Stimulated activated CD4-positive, alpha-beta T cell treated with anti-CD3 and anti-CD28 coated beads, Interleukin-4, amount 100 ng/mL, for 24 hours (primary cell): ENCODE data around the gene LHFPL2.

Experiments used
- DNase-seq: peaks from one replicate; pipeline ENCODE4 v3.0.0-alpha.2; 2020

Gene LHFPL2

DNA sequence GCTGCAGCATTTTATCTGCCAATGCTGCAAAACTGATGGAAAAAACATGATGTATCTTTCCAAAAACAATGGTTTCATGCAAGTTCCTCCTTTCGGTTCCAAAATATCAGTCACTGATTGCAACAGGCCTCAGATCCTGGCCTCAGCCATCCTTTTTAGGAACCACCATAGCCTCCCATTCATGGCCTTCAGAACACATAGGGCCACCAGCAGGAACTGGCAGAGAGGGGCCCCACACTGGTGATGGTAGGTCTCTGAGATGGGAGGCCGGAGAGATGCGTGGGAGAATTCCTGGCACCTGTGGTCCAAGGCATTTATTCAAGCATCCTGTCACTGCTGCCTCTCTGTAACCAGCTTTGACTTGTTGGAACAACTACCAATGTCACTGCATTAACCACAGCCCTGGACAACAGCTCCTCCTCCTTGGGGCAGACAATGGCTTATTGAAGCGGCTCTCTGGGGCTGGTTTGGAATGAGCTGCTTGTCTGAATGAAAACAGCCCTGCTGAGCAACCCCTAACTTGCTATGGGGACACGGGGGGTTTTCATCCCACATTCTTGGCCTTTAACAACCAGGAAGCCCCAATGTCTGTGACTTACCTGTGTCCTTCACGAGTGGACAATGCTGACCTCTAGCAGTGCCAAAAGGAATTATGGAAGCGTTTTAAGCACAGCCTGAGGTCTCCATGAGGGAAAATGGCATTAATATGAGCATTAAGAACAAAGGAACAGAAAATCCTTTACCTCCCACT lies 108.1 kb downstream of the LHFPL2 start:
- DNase-seq = no peak

DNA sequence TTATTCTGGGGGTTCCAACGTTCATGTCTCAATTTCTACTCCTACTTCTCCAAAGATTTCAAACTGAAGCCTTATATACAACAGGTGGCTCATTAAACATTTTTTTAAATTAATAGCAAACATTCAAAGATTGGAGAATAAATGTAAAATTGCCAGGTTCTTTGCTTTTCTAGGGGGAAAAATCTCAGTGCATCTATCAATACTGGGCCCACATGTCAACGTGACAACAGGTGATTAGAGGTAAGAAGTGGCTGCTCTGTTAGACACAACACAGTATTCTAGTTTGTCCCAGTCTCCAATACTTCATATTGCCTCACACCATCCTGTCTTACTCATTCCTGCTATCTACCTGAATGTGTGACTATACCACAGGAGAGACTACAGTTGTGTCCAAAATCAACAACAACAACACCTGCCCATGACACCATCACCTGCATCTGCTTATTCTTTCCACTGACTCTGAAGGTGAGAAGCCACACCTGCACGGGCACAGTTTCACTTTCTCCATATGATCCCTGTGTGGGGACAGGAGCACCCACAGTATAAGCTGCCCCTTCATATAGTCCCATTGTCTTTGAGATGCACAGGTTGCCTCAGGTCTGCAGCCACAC lies 110.2 kb downstream of the LHFPL2 start:
- no peak for DNase-seq

DNA sequence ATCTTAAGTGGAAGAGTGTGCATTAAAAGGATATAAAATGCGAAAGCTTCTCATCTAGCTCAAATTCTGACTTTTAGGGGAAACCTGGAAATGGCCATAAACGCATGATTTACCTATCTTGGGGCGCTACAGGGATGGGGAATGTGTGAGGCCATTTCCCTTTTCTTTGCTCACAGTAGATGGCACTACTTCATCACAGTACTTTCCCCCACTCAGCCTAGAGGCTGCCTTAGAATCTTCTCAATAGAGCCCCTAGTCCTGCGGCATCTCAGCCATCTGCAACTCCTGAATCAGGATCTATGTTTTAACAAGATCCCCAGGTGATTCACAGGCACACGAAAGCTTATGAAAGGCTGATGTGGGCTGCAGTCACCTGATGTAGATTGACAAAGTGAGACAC lies 110.8 kb downstream of the LHFPL2 start:
- no peak for DNase-seq

DNA sequence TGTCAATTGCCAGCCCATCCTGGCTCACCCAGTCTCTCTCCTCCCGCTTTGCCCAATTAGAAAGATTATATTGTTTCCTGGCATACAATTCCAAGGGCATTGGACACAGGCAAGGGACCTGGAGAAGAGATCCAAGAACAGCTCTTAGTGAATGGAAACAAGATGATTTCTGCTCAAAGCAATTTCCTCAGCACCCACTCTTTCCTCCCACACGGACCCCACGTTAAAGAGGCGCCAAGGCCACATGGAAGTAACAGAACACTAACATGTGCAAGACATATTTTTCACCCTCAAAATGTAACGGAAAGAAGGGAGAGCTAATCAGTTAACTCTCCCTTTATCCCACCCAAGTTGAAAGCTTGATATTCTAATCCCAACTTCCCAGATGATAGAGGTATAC lies 111.2 kb downstream of the LHFPL2 start:
- DNase-seq = no peak

DNA sequence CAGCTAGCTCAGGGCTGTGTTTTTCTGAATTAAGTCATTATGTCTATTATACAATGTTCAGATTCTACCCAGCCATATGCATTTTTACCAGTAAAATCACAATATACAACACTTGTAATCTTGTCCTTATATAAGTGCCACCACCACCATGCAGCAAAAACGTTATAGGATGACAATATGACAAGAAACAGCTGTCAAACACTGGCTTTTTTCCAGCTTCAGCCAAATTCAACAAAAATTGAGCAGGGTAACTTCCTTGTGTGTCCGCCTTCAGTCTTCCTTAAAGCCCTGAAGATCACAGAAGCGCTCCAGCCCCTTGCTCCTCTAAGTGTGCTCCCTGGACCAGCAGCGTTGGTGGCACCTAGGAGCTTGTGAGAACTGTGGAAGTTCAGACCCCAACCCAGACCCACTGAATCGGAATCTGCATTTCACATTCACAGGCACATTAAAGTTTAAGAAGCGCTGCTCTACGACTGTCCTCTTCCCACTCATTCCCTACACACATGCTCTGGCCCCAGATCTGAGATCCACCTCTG lies 111.8 kb downstream of the LHFPL2 start:
- DNase-seq = no peak

DNA sequence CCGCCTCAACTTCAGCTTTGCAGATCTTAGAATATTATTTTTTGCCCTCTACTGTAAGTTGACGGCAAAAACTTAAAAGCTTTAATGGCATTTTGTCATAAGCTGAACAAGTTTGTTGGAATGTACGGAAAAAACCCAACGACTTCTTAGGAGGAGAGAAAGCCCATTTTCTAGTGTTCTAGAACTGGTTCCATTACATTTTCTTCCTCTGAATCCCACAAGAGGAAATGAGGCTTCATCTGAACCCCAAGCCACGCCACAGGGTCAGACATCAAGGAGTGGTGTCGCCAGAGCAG lies 113.7 kb downstream of the LHFPL2 start:
- no peak for DNase-seq

DNA sequence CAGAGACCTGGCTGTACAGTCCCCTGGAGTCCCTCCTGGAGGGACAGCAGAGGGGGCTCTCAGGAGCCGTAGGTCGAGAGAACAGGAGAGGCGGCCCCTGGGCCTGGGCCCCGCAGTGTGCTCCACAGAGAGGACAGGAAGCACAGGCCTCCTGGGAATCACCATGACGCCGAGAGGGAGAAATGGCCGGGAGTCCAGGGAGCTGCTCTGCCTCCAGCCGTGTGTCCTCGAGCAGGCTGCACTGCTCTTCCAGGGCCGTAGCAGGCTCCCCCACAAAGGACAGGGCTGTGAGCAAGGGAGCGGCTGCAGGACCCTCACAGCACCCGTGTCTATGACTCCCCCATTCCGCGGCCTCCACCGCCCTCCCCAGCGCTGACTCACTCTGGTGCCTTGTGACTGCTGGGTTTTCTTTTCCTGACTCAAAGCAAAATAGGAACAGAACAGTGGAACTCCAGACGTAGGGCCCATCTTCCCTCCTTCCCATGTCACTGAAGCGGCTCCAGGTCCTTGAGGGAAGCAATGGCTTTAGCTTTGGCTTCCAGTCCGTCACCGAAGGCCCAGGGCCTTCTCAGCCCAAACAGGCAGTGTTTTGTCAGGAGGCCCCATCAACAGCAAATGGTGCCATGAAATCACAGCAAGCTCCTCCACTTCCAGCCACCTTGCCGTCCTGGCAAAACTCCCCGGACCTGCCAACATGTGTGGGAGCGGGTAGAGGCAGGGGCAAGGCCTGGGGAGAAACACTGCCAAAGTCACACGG lies 114.2 kb downstream of the LHFPL2 start:
- no peak for DNase-seq

DNA sequence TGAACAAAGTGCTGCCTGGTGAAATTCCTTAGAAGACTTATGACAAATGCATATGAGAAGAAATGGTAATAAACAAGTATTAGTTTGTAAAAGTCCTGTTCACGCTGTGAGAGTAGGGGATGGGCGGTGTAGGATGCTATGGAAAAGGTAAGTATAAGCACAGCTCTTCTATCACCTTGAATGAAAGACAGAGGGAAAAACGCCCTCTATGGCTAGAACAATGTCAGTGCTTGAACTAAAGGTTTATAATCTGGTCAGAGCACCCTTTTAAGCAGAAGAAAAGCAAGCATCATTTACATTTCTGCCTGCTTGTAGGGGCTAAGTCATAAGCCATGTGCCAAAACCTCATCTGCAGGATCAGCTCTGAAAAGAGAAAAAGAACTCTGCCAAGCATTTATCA lies 115.2 kb downstream of the LHFPL2 start:
- no peak for DNase-seq

DNA sequence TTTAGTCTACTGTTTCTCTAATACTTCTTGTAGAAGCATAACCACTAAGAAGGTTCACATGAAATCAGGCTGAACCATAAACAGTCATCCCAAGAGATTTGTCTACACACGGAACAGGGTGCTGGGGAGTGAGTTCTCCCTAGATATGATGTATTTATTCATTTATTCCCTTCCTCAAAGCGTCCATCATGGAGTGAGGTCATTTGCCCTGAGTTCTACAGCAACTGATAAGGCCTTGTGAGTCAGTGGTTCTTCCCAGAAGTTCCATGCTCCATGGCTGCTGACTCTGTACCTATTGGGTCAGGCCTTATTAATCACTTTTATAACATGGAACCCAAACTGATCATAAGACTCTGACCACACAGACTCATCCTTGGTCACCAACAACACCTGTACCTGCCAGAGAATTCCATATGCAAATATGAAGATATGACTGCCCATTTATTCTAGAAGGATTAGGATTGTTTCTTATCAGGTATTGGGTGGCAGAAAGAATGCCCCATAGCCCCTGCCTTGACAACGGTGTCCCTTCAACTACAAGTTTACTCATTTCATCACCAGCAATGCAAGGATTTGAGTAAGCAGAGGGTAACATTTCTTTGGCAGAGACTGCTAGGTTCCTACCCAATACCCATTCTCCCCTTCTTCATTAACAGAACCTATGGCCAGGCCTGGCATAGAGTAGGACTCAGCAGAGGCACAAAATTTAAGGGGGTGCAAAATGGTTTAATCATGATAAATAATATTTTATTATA lies 118.1 kb downstream of the LHFPL2 start:
- DNase-seq = no peak

DNA sequence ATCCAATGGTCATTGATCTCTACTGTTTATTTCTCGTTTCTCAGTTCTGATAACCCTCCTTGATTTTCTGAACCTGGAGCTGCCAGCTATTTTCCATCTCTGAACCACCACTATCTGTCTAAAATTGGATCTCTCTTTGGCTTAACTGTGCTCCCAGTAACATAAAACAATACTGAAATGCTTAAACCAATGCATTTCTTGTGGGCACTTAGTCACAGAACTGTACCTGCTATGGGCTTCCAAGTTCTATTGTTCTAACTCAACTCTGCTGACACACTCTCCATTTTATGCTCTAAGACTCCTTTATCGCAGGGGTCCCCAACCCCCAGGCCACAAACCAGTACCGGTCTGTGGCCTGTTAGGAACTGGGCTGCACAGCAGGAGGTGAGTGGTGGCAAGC lies 120.6 kb downstream of the LHFPL2 start:
- no peak for DNase-seq

DNA sequence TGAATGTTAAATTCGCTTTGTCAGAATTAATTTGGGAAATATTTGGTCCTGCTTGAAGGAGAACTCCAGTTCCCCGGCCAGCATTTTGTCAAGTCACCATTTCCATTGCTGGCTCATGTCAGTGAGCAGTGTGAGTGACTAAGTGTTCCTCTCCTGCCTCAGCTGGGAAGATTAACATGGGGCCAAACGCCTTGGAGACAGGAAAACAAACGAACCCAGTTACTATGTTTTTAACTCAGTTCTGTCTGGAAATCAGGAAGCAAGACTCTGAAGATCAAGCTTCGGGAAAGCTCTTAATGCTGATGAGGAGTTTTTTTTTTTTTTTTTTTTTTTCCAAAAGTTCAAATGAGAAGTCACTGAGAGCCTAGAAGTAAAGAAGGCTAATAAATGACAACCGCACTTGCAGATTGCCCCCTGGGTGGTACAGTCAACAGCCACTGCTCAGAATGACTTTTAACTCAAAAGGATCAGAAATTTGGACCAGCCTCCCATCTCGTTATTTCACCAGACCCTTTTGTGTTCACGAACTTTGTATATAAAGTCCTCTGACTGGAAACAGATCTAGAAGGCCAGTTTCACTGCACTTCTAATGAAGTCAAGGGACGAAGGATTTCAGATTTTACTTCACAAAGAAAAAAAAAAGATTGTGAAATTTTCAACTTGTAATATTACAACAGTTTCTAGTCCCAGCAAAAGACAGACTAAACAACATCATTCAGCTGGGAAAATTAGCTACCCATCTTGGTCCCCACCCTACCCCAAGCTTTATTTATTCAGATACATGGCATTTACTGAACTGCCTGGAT lies 121.3 kb downstream of the LHFPL2 start:
- DNase-seq = no peak

DNA sequence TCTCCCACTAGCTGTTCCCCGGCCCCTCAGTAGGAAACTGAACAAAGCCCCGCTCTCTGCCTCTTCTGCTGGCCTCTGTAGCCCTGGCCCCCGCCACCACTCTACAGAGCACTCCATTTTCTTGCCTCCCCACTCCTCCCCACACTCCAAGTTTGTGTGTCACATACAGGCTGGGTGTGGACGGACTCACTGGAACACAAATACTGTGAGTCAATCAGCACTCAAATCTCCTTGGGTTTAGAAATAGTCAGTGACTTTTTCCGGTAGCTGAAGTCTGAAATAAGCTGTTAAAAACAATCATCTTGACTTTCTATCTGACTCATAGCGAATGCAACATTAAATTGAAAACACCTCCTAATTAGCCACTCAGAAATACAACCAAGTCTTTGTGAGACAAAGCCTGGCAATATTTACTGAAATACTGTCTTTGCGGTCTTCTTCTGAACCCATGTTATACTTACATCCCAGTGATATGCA lies 122.5 kb downstream of the LHFPL2 start:
- no peak for DNase-seq

DNA sequence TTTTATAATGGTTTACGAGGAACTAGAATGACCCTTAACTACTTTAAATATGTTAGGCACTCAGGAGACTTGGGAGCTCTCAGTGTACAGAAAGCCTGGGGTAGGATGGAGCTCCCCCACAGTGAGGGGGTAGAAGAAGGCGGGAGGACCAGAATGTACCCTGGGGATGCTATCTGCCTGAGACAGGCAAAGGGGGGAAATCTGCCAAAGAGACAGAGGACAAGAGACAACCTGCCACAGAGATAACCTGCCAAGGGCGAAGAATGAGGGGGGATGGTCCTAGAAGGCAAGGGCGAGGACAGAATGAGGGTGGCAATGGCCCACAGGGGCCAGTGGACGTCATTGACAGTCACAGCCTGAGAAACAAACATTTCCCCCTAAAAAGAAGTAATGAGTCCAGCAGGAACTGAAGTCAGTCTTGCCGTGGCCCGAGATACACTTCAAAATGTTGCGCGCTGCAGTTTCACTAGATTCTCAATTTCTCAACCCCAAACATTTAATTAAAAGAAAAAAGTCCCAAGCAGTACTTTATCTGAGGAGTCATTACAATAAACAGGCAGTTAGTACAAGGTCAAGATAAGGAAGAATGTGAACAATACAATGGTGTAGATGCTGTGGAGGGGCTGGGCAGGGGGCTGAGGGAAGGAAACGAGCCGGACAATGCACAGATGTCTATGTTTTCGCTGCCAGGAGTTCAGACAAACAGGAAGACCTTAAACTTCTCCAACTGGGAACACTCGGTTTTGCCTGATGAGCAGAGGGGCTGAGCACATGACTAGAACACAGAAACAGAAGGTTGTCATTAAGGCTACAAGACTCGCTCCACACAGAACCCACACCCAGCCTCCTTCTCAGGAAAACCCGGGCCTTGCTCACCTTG lies 125.0 kb downstream of the LHFPL2 start:
- DNase-seq = no peak

DNA sequence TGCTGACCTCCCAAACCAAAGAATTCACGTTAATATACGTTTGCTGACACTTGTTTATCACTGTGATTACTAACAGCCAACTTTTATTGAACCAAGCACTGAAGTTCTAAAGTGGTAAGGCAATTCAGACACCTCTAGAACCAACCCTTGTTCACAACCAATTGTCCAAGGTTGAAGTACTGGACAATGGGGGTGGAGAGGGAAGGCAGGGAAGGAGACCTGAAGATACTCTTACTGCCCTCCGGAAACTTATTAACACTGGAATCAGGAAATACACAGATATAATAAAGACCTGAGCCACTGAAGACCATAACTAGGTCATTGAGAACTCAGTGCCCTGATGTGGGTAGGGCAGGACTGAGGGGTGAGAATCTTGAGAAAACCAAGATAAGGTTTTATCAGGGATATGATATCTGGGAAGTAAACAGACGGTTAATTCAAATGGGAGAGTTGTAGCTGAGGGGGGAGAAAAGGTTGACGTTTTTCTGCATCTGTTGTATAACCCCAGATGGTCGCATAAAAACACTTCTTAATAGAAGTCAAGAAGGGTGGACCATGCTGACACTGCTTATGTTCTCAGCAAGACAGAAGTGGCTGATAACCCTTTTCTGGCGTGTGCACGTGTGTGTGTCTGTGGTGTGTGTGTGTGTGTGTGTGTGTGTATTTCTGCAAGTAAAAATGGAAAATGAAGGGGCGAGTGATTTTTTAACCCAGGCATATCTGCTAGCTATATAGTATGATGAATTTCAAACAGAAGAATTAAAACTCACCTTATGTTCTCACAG lies 125.9 kb downstream of the LHFPL2 start:
- no peak for DNase-seq

DNA sequence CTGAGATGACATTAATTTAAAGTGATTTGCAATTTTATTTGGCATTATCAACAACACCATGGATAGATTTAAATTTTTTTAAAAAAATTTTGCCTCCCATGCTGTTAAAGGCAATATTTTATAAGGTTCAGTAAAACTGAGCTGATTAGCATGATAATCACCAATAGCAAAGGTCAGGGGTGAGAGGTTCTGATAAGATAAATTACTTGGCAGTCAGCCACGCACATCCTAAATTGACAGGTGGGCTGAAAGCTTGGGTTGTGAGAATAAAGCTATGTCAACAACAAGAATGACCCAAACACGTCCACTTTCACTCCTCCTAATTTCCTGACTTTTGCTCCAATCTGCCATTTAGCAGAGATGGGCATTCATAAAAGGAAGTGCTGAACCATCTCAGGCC lies 127.1 kb downstream of the LHFPL2 start:
- no peak for DNase-seq

DNA sequence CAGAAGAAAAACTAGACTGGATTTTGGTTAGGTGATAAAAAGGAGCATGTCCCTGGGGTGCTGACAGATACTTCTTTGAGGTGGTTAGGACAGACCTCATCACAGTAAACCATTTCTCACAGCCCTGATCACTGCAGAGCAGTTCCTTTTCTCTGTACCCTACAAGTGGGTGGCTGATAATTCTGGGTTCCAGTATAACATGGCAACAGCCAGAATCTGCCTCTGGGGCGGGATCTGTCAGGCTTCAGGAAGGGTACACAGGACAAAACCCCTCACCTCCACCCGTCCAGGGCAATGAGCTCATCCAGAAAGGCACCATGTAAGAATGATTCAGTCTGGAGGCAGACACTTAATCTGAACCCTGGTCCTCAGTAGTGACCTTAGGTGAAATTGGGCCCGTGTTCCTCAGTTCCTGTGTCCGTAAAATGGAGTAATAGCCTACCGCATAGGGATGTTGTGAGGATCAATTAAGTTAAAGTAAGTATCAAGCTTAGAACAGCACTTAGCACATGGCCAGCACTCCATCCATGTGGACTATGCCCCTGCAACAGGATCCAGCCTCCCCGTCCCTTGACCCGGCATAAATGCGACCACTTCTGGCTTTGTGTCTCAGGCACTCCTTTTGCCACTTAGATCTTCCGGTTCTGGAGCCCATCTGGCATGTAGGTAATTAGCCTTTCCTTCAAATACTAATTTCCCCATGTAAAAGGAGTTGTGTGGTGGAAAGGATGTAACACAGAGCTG lies 129.2 kb downstream of the LHFPL2 start:
- DNase-seq = no peak

DNA sequence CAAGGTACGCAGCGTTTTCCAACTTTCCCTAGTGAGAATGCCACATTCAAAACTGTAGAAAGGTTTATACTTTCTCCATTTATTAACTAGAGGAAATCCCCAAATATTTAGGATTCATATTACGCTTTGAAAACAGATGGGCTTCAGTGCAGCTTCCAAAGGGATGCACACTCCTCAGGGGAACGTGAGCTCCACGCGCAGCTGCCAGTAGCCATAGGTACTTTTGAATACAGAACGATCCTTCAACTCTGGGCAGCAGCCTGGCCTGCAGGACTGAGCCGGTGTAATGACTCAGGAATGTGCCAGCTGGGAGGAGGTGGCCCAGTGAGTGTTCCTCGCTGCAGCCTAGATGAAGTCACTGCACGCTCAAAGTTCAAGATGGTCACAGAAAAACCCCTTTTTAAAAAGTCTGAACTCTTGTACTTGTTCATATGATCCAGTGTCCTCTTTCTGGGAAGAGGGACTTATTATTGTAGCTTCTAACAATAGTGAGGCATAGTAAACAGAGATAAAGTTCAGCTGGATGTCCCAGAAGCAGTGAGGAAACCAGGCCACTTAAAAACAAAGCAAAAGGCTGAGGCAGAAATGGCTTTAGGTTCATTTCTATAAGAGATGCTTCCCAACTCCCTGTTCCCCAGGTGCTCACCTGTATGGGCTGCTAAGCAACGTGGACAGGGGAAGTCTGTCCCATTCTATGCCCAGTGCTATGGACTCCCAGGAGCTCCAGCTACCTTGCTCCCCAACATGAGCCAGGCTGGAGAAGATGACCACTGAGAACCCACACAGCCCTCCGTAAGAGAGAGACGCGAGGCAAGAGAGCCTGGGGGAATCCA lies 130.0 kb downstream of the LHFPL2 start:
- no peak for DNase-seq

DNA sequence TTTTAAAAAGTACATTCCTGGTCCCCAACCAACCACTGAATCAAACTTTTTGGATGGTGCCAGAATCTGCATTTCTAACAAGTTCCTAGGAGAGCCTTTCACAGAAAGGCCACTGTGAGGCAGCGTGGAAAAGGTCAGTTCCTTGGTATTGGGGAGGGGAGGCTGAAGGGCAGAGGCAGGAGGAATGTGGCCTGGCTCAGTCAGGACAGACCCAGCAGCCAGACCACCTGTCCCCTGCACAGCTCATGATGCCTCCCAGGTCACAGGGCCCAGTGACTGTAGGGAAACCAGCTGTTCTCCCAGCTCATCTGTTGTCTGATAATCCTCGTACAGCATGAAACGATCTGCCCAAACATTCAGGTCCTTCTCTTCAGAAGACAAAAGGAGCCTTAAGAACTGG lies 132.9 kb downstream of the LHFPL2 start:
- no peak for DNase-seq
